PC-3 (cell line): ENCODE measurements around the gene SNX5.

Source experiments
- EZH2 ChIP-seq: fragments of 300-600 bp; sonication (generic); IDR thresholded peaks from one replicate; pipeline ENCODE4 v1.6.1; 2017; ENCODE audit warnings: antibody characterized with exemption, mild to moderate bottlenecking, low read length; ENCODE audit not compliant: unreplicated experiment
- EZH2phosphoT487 ChIP-seq: fragments of 300-600 bp; sonication (generic); IDR thresholded peaks from 2 replicates; pipeline ENCODE4 v1.6.1; 2018; ENCODE audit warnings: mild to moderate bottlenecking, antibody characterized with exemption, low read length, borderline replicate concordance
- TF ChIP-seq, protein P1 (sequence below): fragments of 300-600 bp; sonication (generic); conservative IDR thresholded peaks from 2 replicates; pipeline ENCODE4 v1.5.1; 2017; ENCODE audit warnings: antibody characterized with exemption, low read depth, mild to moderate bottlenecking, low read length

- TF ChIP-seq, protein P1, sequence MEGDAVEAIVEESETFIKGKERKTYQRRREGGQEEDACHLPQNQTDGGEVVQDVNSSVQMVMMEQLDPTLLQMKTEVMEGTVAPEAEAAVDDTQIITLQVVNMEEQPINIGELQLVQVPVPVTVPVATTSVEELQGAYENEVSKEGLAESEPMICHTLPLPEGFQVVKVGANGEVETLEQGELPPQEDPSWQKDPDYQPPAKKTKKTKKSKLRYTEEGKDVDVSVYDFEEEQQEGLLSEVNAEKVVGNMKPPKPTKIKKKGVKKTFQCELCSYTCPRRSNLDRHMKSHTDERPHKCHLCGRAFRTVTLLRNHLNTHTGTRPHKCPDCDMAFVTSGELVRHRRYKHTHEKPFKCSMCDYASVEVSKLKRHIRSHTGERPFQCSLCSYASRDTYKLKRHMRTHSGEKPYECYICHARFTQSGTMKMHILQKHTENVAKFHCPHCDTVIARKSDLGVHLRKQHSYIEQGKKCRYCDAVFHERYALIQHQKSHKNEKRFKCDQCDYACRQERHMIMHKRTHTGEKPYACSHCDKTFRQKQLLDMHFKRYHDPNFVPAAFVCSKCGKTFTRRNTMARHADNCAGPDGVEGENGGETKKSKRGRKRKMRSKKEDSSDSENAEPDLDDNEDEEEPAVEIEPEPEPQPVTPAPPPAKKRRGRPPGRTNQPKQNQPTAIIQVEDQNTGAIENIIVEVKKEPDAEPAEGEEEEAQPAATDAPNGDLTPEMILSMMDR, result no peak
- no peak for TF ChIP-seq EZH2phosphoT487
- TF ChIP-seq EZH2, result no peak
These were observed 48.2 kb upstream of the SNX5 start for GRCh38 chr20:18016772-18017171.
